M059J (cell line): ENCODE data around the gene TMEM86B. TPM values are rescaled to one million over a fixed set of nuclear protein-coding genes. Genes with fewer than 3 reads are reported as not detected.

Experiments
- DNase-seq: peaks from one replicate; pipeline ENCODE4 v3.0.0-alpha.2; 2012; ENCODE audit warnings: low read depth
- total RNA-seq: library from RNA; depleted of rRNA; stranded (reverse); fragments of >200 nt; shearing (Covaris generic); gene quantifications from 2 replicates; pipeline ENCODE4 v1.2.3, GENCODE V29; 2014; rRNA removed

TMEM86B gene
- total RNA-seq, 1 experiment from 2014 or later, result 1.7 TPM

GRCh38 chr19:55178781-55179599 lies 49.6 kb downstream of the TMEM86B start:
- peak; percentile 86 for DNase-seq

Other genes with a start within 250 kb of the TMEM86B start
- not detected in 2 replicates for gene GP6, start 190.5 kb downstream of the TMEM86B start, total RNA-seq
- gene RDH13, start 165.6 kb downstream of the TMEM86B start, total RNA-seq, result 2.8 and 5.3 TPM in 2 replicates
- gene EPS8L1, start 152.9 kb downstream of the TMEM86B start, total RNA-seq, result 1.7 and 2.5 TPM in 2 replicates
- 26.9 and 39.9 TPM in 2 replicates for gene PPP1R12C, start 111.1 kb downstream of the TMEM86B start, total RNA-seq
- 25.5 and 40.1 TPM in 2 replicates for gene TNNT1, start 79.6 kb downstream of the TMEM86B start, total RNA-seq
- 0.42 TPM in 1 of 2 replicates, not detected in the other for gene TNNI3, start 71.0 kb downstream of the TMEM86B start, total RNA-seq
- 0.44 and 4.0 TPM in 2 replicates for gene DNAAF3, start 62.1 kb downstream of the TMEM86B start, total RNA-seq
- not detected in 2 replicates for gene SYT5, start 48.5 kb downstream of the TMEM86B start, total RNA-seq
- 0.79 and 1.5 TPM in 2 replicates for gene PTPRH, start 19.3 kb downstream of the TMEM86B start, total RNA-seq
- gene PPP6R1, start 30.3 kb upstream of the TMEM86B start, total RNA-seq, result 23.9 and 48.8 TPM in 2 replicates
- 25.5 and 37.2 TPM in 2 replicates for gene HSPBP1, start 51.3 kb upstream of the TMEM86B start, total RNA-seq
- gene BRSK1, start 55.2 kb upstream of the TMEM86B start, total RNA-seq, result 0.17 and 2.7 TPM in 2 replicates
- gene TMEM150B, start 96.6 kb upstream of the TMEM86B start, total RNA-seq, result not detected in 2 replicates
- 5.2 and 10.0 TPM in 2 replicates for gene KMT5C, start 111.1 kb upstream of the TMEM86B start, total RNA-seq
- gene COX6B2, start 126.0 kb upstream of the TMEM86B start, total RNA-seq, result 0.30 TPM in 1 of 2 replicates, not detected in the other
- not detected in 2 replicates for gene GARIN5B, start 134.5 kb upstream of the TMEM86B start, total RNA-seq
- 23.0 and 39.1 TPM in 2 replicates for gene IL11, start 141.7 kb upstream of the TMEM86B start, total RNA-seq
- gene TMEM190, start 148.1 kb upstream of the TMEM86B start, total RNA-seq, result 0.22 TPM in 1 of 2 replicates, not detected in the other
- gene TMEM238, start 155.5 kb upstream of the TMEM86B start, total RNA-seq, result 1.1 and 1.2 TPM in 2 replicates
- 452 and 738 TPM in 2 replicates for gene RPL28, start 157.2 kb upstream of the TMEM86B start, total RNA-seq
- 192 and 378 TPM in 2 replicates for gene UBE2S, start 179.0 kb upstream of the TMEM86B start, total RNA-seq
- not detected in 2 replicates for gene SHISA7, start 214.5 kb upstream of the TMEM86B start, total RNA-seq
- gene ISOC2, start 232.9 kb upstream of the TMEM86B start, total RNA-seq, result 123 and 134 TPM in 2 replicates
- not detected in 2 replicates for gene C19orf85, start 236.0 kb upstream of the TMEM86B start, total RNA-seq
- gene ZNF628, start 247.9 kb upstream of the TMEM86B start, total RNA-seq, result 8.8 and 13.9 TPM in 2 replicates